Skeletal muscle tissue (tissue), 4 donors: ENCODE data around the gene TLE4. TPM values are rescaled to one million over a fixed set of nuclear protein-coding genes. Genes with fewer than 3 reads are reported as not detected.

Experiments
- H3K27ac ChIP-seq: one replicate; pipeline ENCODE4 v1.7.0; 2013; ENCODE audit warnings: mild to moderate bottlenecking, low read depth, low read length, inconsistent platforms
- H3K27me3 ChIP-seq, 3 donors: one replicate each; pipeline ENCODE4 v1.7.0; 2013; ENCODE audit warnings: low read length in 3 of 3; ENCODE audit not compliant: control insufficient read depth in 3 of 3, insufficient read depth in 3 of 3
- H3K36me3 ChIP-seq, 3 donors: one replicate each; pipeline ENCODE4 v1.7.0; 2013; ENCODE audit warnings: low read length in 3 of 3; ENCODE audit not compliant: control insufficient read depth in 3 of 3, insufficient read depth in 3 of 3
- H3K4me1 ChIP-seq, 3 donors: one replicate each; pipeline ENCODE4 v1.7.0; 2013; ENCODE audit warnings: low read length in 3 of 3, mild to moderate bottlenecking in 3 of 3; ENCODE audit not compliant: control insufficient read depth in 3 of 3, insufficient read depth in 3 of 3
- H3K4me3 ChIP-seq, 3 donors: one replicate each; pipeline ENCODE4 v1.7.0; 2013; ENCODE audit warnings: low read length in 3 of 3
- H3K9ac ChIP-seq, 3 donors: one replicate each; pipeline ENCODE4 v1.7.0; 2013; ENCODE audit warnings: low read length in 3 of 3, mild to moderate bottlenecking in 3 of 3, moderate library complexity in 2 of 3, low read depth in 1 of 3
- H3K9me3 ChIP-seq, 3 donors: one replicate each; pipeline ENCODE4 v1.7.0; 2013; ENCODE audit warnings: low read length in 3 of 3; ENCODE audit not compliant: control insufficient read depth in 3 of 3
- total RNA-seq: library from RNA; depleted of rRNA; stranded (reverse); fragments of >200 nt; gene quantifications from one replicate; pipeline ENCODE4 v1.2.3, GENCODE V29; 2014
- donor health status: Osteomylitis.

Gene TLE4
- total RNA-seq, 1 donor from 2014 or later: 14.6 TPM

GRCh38 chr9:79555474-79556089 lies 16.2 kb upstream of the TLE4 start:
- peaks cover 0 to 2% (median 0%) of the 10 kb centered on the region in 3 donors for H3K9me3 ChIP-seq
- no peaks in the 10 kb centered on the region for H3K27me3 ChIP-seq
- H3K36me3 ChIP-seq: no peaks in the 10 kb centered on the region
- no peak overlapping the region for H3K27ac ChIP-seq
- H3K4me1 ChIP-seq: no peaks in the 10 kb centered on the region
- H3K9ac ChIP-seq: no peak overlapping the region
- no peak overlapping the region for H3K4me3 ChIP-seq

GRCh38 chr9:79559495-79560181 lies 12.1 kb upstream of the TLE4 start:
- Histone ChIP-seq H3K27ac (no peak overlapping the region), H3K36me3 (no peaks in the 10 kb centered on the region), H3K27me3 (no peaks in the 10 kb centered on the region), H3K4me3 (no peak overlapping the region), H3K9ac (no peak overlapping the region), H3K4me1 (no peaks in the 10 kb centered on the region), H3K9me3 (no peaks in the 10 kb centered on the region)

GRCh38 chr9:79562749-79563386 lies 8.9 kb upstream of the TLE4 start:
- Histone ChIP-seq H3K4me1 (no peaks in the 10 kb centered on the region), H3K27ac (no peak overlapping the region), H3K36me3 (no peaks in the 10 kb centered on the region), H3K9me3 (no peaks in the 10 kb centered on the region), H3K27me3 (no peaks in the 10 kb centered on the region), H3K9ac (no peak overlapping the region), H3K4me3 (no peak overlapping the region)

GRCh38 chr9:79564105-79564504 lies 7.7 kb upstream of the TLE4 start:
- Histone ChIP-seq H3K9ac (no peak overlapping the region), H3K4me3 (no peak overlapping the region), H3K9me3 (no peaks in the 10 kb centered on the region), H3K36me3 (no peaks in the 10 kb centered on the region), H3K27me3 (no peaks in the 10 kb centered on the region), H3K4me1 (no peaks in the 10 kb centered on the region), H3K27ac (no peak overlapping the region)

GRCh38 chr9:79565245-79565644 lies 6.5 kb upstream of the TLE4 start:
- Histone ChIP-seq H3K9ac (no peak overlapping the region), H3K9me3 (no peaks in the 10 kb centered on the region), H3K36me3 (no peaks in the 10 kb centered on the region), H3K4me3 (no peak overlapping the region), H3K4me1 (peaks cover 4 to 6% (median 4%) of the 10 kb centered on the region in 3 donors), H3K27me3 (no peaks in the 10 kb centered on the region), H3K27ac (no peak overlapping the region)

GRCh38 chr9:79567671-79568098 lies 4.1 kb upstream of the TLE4 start:
- no peaks in the 10 kb centered on the region for H3K36me3 ChIP-seq
- H3K4me1 ChIP-seq: peaks cover 6 to 8% (median 7%) of the 10 kb centered on the region in 3 donors
- no peaks in the 10 kb centered on the region for H3K27me3 ChIP-seq
- no peaks in the 10 kb centered on the region for H3K9me3 ChIP-seq
- no peak overlapping the region for H3K9ac ChIP-seq
- no peak overlapping the region for H3K27ac ChIP-seq
- no peak overlapping the region for H3K4me3 ChIP-seq

- Histone ChIP-seq H3K27me3 (no peaks in the 10 kb centered on the region), H3K36me3 (no peaks in the 10 kb centered on the region), H3K9me3 (no peaks in the 10 kb centered on the region), H3K4me3 (no peak overlapping the region), H3K9ac (no peak overlapping the region), H3K27ac (no peak overlapping the region), H3K4me1 (peaks cover 6 to 8% (median 7%) of the 10 kb centered on the region in 3 donors)
These were observed 3.2 kb upstream of the TLE4 start for GRCh38 chr9:79568337-79569101.

- Histone ChIP-seq H3K4me1 (peaks cover 11 to 12% (median 11%) of the 10 kb centered on the region in 3 donors), H3K27me3 (no peaks in the 10 kb centered on the region), H3K27ac (no peak overlapping the region), H3K36me3 (no peaks in the 10 kb centered on the region), H3K9me3 (no peaks in the 10 kb centered on the region), H3K9ac (peak overlapping the region in 2 of 3 donors; percentile 54 to 66), H3K4me3 (peak overlapping the region; percentile 87 to 92 (median 90))
These were observed 1.8 kb upstream of the TLE4 start for GRCh38 chr9:79569814-79570447.

GRCh38 chr9:79570448-79571308 lies 1.1 kb upstream of the TLE4 start:
- H3K4me1 ChIP-seq: peaks cover 12 to 16% (median 14%) of the 10 kb centered on the region in 3 donors
- H3K27me3 ChIP-seq: no peaks in the 10 kb centered on the region
- H3K36me3 ChIP-seq: no peaks in the 10 kb centered on the region
- peak overlapping the region; percentile 77 for H3K27ac ChIP-seq
- no peaks in the 10 kb centered on the region for H3K9me3 ChIP-seq
- peak overlapping the region; percentile 71 to 83 (median 80) for H3K9ac ChIP-seq
- peak overlapping the region; percentile 87 to 92 (median 90) for H3K4me3 ChIP-seq
